Right renal pelvis (tissue), 4 donors: ENCODE data around the gene DERL3. TPM values are rescaled to one million over a fixed set of nuclear protein-coding genes. Genes with fewer than 3 reads are reported as not detected.

Experiments used
- DNase-seq, 4 donors: peaks; one replicate each; pipeline ENCODE4 v3.0.0-alpha.2; 2013; ENCODE audit warnings: low read depth in 4 of 4, low spot score in 3 of 4, missing footprints in 1 of 4
- polyA plus RNA-seq, 4 donors: library from polyadenylated mRNA; unstranded; fragments of 120-200 nt; gene quantifications; one replicate each; pipeline ENCODE4 v1.2.1, GENCODE V29; 2013; ENCODE audit not compliant: insufficient read length in 4 of 4

DERL3 gene
- polyA plus RNA-seq, 4 donors = 3.6 to 6.1 (median 4.7) TPM

DNA sequence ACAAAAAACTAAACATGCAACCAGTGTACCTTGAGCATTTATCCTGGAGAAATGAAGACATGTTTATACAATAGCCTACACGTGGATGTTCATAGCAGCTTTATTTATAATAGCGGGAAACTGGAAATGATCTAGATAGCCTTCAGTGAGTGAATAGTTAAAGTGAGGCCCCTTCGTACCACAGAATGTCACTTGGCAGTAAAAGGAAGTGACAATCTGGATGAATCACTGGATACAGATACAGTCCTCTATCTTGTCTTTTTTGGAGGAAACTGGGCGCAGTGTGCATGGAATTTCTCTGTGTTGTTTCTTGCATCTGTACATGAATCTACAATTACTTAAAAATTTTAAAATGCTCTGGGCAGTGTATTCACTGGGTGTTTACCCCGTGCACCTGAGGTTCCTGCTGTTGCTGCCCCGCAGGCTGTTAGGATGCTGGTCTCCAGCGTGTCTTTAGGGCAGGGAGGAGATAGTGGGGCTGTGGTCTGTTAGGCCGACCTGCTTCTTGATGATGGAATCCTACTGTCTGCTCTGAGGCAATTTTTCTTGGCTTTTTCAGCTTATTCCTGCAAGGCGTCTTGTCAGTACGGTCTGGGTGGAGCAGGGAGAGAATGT is 23.2 kb downstream of the DERL3 start:
- DNase-seq = no peak

DNA sequence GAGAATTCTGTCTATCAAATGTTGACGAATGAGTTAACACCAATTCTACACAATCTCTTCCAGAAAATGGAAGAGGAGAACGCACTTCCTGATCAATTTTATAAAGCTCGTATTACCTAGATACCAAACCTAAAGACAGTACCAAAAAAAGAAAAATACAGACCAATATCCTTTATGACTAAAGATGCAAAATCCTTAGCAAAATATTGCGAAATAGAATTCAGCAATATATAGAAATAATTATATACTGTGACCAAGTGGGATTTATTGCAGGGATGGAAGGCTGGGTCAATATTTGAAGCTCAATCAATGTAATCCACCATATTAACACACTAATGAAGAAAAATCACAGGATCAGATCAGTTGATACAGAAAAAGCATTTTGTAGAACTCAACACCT is 26.4 kb downstream of the DERL3 start:
- DNase-seq = no peak

- no peak for DNase-seq
These were observed 32.0 kb downstream of the DERL3 start for GRCh38 chr22:23806837-23807236.

DNA sequence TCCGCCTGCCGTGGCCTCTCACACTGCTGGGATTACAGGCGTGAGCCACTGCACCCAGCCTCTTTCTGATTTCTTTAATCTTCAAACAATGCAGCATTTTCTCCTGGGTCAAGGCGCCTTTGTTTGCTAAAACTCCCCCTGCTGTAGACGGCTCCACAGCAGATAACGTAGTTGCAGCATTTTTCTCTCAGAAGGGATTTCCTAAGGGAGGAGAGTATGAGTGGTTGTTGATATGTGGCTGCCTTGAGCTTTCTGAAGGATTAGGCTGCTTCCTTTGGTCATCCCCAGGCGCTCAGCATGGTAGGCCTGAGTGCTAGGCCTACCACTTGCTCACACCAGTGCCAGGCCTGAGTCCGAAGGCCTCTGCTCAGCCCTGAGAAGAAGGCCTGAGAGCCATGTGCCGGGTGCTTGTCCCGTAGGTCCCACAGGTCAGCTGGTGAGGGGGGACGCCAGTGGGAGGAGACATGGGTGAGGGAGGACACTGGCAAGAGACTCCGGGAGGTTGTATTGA is 34.0 kb downstream of the DERL3 start:
- DNase-seq = no peak

DNA sequence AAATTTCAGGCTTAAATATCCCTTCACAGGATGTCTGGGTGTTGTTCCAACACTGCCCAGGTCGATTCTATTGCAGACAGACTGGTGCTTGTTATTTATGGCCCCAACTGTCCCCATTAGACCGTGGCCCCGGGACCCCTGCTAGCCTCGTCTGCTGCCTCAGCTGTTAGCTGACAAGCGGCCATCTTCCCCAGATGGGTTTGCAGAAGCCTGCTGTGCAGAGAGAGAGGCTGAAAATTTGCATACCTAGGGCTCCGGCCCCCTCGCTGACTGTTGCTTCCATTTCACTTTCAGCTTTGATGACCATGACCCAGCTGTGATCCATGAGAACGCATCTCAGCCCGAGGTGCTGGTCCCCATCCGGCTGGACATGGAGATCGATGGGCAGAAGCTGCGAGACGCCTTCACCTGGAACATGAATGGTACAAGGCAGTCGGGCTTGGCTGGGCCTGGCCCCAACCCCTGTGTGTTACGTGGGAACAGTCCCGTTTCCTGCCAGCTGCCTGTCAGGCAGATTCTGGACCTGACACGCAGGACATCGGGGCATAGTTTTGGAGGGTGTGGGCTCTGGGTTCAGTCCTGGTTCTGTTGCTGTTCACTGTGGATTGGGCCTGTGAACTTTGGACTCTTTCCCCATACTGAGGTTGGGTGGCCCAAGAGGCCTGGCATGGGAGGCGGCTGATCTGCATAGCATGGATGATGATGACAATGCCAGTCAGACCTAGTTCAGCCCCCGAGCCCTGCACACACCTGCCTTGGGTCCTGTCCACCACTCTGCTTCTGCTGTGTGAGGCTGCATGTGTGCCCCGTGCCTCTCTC is 35.6 kb downstream of the DERL3 start:
- no peak for DNase-seq

- no peak for DNase-seq
These were observed 36.9 kb downstream of the DERL3 start for GRCh38 chr22:23801886-23802377.

- DNase-seq = no peak
These were observed 37.5 kb downstream of the DERL3 start for GRCh38 chr22:23801238-23801821.

- no peak for DNase-seq
These were observed 38.2 kb downstream of the DERL3 start for GRCh38 chr22:23800297-23801237.

GRCh38 chr22:23796461-23796860 is 42.3 kb downstream of the DERL3 start:
- no peak for DNase-seq

DNA sequence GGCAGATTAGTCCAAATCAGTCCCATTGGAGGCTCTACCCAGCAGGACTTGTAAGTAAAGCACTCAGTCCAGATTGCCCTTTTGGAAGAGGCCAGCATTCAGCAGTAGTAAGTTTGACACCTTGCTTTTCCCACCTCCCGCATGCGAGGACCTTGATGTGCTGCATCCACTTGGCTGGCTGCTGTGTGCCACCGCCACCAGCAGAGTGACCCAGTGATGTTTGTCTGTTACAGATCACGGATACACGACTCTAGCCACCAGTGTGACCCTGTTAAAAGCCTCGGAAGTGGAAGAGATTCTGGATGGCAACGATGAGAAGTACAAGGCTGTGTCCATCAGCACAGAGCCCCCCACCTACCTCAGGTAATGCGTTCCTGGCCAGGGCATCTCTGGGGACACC is 45.5 kb downstream of the DERL3 start:
- no peak for DNase-seq

GRCh38 chr22:23791738-23792645 is 46.8 kb downstream of the DERL3 start:
- no peak for DNase-seq

DNA sequence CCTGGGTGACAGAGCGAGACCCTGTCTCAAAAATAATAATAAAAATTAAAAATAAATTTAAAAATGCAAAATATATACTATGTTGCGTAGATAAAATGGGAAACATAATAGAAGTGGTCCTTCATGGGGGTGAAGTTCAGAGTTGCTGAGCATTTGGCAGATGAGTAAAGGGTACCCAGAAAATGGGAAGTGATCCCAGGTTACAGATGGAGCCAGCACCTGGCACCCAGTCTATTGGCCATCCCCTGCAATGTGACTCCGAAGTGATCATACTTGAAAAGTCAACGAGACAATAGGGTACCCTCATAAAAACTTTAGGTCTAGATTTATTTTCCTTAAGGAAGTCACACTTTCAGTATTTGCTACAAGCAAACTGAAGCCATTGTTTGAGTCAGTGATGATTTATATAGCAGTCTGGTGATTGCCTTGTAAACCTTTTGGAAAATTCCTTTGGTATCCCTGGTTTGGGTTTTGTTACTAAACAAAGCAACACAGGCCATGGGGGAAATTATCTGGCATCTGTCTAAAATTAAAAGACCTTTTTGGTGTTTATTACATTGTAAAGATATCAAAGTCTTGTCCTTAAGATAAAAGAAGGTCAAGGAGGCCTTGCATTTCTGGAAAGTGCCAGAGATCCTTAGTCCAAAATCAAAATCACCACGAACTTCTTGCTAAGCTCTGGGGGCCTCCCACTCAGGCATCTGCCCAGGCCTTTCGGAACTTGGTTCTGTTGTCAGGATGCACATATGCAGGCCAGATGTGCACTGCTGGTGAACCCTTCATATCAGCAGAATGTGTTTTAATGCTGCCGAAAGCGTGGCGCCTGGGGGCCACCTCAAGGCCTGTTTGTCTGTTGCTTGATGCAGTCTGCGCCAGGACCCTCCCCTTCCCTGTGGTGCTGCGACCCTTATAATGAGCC is 47.7 kb downstream of the DERL3 start:
- DNase-seq = no peak

GRCh38 chr22:23789638-23790037 is 49.2 kb downstream of the DERL3 start:
- DNase-seq = no peak

- no peak for DNase-seq
These were observed 49.7 kb downstream of the DERL3 start for GRCh38 chr22:23789121-23789520.

DNA sequence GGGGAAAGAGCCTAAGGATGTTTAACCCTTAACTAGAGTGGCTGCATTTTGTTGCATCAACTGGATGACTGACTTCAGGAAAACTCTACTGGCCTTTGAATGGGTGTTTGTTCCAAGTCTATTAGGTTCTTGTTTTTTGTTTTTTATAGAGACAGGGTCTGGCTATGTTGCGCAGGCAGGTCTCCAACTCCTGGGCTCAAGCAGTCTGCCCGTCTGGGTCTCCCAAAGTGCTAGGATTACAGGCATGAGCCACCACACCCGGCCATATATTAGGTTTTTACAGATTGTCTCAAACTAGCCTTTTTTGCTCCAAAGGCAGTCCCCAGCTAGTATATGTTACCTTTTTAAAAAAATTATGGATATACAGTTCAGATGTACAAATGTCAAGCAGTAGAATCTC is 50.9 kb downstream of the DERL3 start:
- DNase-seq = no peak

- DNase-seq = no peak
These were observed 51.3 kb downstream of the DERL3 start for GRCh38 chr22:23787600-23787896.

DNA sequence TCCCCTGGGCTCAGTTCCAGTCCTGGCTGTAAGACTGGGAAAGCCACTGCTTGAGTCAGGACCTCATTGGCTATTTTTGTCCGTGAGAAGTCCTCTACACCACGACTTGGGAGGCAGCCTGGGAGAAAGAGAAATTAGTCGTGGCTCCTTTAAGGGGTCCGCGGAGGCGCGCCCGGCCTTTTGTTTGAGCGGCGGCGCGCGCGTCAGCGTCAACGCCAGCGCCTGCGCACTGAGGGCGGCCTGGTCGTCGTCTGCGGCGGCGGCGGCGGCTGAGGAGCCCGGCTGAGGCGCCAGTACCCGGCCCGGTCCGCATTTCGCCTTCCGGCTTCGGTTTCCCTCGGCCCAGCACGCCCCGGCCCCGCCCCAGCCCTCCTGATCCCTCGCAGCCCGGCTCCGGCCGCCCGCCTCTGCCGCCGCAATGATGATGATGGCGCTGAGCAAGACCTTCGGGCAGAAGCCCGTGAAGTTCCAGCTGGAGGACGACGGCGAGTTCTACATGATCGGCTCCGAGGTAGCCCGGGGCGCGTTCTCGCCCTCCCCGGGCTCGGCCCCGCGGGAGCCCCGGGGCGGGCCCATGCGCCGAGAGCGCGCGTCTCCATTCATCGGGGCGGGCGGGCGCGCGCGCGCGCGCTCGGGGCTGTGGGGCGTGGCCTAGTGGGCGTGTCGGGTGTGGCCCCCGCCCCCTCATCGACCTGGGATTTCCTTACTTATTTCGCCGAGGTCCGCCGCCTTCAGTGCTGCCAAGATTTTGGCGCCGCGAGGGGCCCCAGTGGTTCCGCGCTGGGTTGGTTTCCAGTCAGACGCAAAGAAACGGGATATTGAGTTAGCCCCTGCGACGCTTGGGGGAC is 51.8 kb downstream of the DERL3 start, which contains the start of gene SMARCB1:
Gene SMARCB1, plus strand, starts transcription at position 215 of the 848 bp plus-strand sequence. Its CDS starts 204 bp downstream, at position 419.
- peak; percentile 82 to 86 (median 86) for DNase-seq
